ENCODE measurements around the gene PRICKLE1.

The PRICKLE1 gene

DNA sequence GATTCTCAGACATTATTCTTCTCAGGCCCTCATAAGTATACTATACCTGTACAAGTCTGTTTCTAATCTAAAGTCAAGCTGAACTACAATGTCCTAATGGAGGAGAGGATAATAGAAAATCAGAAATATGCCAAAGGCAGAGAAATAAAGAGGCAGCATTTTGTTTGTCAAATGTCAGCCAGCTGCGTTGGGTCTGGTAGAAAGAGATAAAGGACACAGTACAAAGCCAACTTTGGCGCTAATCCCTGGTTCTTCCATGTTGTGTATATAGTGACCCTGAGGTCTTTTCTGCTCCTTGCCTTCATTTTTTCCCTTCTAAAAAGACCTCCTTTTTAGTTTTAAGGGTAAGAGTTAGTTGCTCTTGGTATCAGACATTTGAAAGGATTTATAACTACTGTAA is 103.1 kb downstream of the PRICKLE1 start:
- no peak for DNase-seq

DNA sequence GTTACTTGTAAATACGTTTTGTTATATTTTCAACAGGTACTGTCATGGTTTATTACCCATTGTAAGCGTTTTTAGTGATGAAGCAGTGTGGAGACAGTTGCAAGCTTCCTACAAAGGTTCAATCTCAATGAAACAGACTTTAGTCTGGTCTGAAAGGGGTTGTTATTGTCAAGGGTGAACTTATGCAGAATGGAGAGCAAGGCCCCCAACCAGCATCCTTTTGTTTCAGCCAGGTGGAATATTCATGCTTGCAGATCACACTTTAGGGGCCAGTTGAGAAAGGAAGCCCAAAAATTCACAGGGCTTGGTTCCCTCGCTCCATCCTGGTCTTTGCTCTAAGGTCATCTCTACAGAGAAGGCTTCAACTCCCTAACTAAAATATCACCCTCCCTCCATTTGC is 103.7 kb downstream of the PRICKLE1 start:
- DNase-seq: no peak

DNA sequence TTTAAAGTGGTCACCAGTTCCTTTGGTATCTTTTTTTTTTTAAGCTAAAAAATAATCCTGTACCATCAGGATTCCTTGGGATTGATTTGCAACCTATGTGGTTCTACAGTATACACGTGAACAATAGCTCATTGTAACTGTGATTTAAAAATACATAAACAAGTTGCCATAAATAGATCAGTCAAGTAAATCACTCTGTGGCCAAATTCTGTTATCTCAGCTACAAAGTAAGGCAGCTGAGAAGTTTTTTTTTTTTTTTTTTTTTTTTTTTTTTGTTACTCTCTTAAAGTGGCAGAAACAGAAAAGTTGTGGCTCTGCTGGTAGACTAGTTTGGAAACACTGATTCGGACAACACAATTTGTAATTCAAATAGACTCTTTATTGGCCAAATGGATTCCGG is 104.5 kb downstream of the PRICKLE1 start:
- no peak for DNase-seq

DNA sequence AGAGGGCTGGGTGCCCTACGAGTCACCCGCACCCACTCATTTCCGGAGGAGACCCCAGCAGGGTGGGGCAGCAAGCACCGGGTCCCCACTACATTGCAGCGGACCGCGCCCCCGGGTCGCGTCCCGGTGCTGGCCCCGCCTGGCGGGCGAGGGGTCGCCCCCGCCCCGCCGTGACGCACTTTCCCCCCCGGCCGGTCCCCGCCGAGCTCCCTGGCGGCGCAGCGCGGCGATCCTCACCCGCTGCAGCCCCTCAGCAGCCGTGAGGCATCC is 106.1 kb downstream of the PRICKLE1 start:
- DNase-seq: no peak

DNA sequence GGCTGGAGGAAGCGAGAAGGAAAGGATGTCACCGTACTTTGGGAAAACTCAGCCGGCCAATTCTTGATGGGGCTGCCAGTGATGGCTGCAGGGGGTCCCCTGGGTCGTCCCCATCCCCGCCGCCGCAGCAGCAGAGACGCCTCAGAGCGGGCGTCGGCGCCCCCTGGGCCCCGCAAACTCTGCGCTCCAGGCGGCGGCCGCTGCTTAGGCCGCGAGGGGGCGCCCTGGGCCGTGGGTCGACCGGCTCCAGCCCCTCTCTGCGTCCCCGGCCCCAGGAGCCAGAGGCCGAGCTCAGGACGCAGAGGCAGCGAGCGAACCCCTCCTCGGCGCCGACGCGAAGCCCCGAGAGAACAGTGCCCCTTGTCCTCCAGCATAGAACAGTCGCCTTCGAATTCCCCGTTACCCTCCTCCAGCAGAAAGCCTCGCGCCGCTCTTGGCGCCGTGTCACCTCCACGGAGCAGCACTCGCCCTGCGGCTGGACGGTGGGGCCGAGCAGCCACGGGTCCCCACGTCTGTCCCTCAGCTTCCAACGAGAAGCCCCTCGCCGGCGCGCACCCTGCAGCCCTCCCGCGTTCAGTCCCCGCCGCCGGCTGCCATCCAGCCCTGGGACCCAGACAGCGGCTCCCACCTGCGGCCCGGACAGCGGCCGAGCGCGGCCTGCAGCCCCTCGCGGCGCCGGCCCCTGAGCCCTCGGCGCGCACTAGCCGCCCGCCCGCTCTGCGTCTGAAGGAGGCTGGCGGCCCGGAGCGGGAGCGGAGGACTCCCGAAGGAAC is 106.6 kb downstream of the PRICKLE1 start:
- peak; percentile 6 for DNase-seq

DNA sequence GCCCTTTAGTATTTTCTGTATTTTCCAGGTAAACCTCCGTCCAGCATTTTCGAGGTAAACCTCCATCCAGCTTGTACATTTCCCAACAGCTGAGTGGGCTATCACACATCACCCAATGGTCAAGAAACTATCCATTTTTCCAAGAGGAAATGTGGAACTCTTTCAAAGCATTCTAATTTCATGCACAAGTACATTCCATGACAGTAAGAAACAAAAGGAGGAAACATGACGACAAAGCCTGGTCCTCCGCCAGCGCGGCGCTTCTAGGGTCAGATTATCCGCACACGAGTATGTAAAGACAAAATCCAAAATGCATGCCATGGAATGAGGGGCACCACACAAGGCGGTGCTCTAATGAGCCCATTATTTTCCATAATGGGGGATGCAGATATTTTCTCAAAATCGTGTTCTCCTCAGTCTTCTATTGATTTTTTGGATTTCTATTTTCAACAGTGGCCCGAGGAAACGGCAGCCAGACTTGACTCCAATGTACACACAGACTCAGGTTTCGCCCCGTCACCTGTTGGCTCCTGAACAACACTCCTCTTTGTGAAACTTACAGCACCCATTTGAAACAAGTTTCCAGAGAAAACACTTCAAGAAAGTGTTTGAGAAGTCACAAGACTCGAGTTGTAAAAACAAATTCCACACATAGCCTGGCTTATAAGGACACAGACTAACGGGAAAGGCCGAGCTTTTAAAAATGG is 107.4 kb downstream of the PRICKLE1 start:
- no peak for DNase-seq

DNA sequence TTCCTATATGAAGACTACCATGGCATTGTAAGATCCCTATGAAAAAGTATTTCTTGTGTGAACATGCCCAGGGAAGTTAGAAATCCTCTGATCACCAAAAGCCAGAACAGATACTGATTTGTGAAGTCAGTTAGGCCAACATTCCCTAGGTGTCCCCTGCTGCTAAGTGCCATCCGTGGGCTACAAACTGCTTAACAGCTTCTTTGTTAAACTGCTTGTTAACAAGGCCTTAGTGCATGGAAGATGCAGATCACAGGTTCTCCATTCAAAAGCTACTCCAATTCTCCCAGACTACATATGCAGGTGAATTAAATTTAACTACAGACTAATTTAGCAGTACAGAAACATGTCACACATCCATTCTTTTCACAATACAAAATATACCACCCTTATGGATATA is 108.2 kb downstream of the PRICKLE1 start:
- DNase-seq: no peak

DNA sequence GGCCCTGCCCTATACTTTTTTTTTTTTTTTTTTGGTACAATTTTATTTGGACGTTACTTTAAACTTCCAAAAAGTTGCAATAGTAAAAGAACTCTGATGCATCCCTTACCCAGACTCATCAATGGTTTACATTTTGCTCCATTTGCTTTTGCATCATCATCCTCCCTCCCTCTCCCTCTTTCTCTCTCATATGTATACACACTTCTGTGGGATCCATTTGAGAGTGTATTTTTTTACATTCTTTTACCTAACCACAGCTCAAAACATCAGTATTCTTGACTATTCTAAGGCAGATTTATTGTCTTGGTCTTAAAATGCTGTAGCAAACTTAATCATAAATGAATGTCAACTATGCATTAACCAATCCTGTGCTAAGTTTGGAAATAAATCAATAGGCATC is 111.6 kb downstream of the PRICKLE1 start:
- no peak for DNase-seq

DNA sequence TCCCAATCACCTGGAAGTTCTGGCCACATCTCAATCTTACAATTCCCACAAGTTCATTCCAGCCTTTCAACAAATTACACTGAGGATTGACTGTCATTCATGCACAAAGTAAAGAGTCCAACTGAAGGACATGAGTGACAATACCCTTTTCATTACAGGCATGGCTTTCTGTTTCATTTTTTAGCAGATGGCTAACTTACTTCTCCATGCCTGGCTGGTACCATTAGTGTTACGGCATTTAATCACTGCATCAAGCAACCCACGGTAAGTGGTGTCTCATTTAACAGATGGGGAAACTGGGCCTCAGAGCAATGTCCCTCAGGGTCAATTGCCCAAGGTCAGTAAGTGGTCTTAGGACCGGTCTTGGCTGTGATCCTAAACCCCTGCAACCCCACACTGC is 114.4 kb downstream of the PRICKLE1 start:
- no peak for DNase-seq

DNA sequence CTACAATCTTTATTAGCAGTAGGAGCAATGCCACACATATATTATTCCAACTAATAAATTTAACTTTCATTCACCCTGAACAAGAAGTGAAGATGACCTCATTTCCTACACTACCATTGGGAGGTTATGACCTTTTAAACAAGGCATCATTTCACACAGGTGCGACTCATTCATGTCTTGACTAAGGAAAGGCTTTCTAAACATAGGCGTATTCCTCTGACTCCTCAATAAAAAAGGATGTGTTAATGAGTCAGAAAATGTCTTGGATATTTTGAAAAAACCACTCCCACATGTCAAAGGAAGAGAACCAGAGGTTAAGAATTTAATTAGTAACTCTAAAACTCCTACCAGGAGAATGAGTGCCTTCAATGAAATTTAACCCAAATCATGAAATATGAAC is 115.2 kb downstream of the PRICKLE1 start:
- DNase-seq: no peak

DNA sequence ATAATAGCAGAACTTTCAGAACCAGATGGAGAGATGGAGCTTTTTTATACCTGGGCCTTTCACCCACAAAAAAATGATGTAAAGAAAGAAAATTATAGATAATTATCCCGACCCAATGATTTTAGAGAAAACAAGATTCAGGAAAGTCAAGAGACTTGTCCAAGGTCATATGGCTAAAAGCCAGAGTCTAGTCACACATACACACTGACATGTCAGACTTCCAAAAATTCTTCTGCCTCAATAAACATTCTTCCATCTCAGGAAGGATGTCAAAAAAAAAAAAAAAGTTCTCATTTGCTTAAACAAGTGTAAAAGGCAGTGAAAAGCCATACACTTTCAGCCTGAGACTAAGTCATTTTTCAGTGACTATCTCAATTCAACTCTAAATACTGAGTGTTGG is 116.0 kb downstream of the PRICKLE1 start:
- no peak for DNase-seq

DNA sequence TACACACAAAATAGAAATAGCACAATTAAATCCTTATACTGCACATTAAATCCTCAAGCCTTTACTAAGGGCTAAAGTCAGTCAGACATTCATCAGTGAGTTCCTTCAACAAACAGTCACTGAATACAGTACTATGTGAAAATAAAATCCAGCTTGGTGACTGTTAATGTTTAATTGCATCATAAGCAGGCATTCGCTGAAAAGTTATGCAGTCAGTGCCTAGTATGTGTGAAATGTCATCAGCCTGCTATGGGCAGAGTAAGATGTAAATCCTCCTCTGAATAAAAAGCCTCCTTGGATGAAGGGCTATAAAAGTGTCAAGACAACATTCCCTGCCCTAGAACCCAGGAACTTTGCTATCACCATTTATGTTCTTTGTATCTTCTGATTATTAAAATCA is 116.4 kb downstream of the PRICKLE1 start:
- no peak for DNase-seq

DNA sequence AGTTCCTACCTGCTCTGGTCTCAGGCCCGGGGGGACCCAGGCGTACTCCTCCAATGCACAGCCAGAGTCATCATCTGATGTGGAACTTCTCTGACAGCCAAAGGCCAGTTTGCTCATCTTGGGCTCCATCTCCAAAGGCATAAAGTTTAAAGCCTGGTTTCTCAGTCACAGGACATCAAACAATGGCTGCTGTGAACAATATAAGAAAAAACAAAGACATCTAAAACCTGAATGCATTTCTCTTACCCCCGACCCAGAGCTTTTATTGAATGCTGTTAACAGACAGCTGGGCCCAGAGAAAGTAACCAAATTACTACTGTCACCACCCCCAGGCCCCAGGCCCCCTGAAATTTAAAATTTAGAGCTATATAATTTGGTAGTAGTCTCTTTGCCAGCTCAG is 117.2 kb downstream of the PRICKLE1 start:
- no peak for DNase-seq

DNA sequence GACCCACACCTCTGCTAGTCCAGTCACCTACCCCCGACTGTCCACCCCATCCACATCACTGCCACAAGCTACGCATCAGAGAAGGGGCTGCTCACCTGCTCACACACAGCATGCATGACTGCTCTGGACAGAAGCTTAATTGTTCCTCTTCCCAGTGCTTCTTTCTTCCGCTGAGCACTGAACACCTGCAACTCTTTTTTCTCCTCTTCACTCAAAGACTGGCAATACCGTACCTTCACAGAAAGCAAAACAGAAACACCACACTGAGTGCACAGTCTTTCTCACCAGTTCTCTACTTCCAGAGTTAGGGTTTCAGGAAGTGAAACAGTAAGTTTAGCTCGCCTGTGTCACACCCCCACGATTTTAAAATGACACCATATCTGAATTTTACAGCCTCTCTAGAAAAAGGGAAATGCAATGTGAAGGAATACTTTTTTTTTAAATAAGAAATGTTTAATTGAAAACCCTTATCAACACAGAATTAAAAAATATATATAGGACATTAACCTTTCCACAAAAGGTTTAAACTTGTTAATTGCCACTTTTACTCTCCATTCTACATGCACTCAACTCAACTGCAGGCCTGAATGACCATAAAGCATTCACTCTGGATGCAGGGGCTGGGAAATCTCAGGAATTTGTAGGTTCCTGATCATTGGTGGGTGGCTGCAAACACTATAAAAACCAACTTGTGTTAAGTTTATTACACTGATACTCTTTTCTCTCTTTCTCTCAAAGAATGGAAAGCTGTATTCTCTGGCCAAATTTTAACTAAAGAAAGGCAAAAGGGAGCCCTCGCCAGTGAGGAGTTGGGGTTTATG is 120.0 kb downstream of the PRICKLE1 start:
- no peak for DNase-seq

DNA sequence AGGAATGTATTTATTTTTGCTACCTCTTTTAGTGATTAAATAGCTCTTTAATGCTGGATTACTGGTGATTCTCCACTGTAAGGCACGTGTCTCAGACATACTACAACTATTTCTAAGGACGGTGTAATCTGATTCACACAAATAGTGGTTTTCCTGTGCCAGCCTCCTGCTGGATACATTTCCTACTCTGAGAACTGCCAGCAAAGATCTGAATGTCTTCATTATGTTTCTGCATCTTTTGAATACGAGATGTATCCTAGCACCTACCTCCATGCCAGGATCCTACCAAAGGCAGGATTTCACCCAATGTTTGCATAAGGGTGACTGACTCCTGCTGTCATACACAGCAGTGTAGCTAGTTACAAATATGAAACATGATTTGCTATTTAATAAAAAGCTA is 120.6 kb downstream of the PRICKLE1 start:
- no peak for DNase-seq

DNA sequence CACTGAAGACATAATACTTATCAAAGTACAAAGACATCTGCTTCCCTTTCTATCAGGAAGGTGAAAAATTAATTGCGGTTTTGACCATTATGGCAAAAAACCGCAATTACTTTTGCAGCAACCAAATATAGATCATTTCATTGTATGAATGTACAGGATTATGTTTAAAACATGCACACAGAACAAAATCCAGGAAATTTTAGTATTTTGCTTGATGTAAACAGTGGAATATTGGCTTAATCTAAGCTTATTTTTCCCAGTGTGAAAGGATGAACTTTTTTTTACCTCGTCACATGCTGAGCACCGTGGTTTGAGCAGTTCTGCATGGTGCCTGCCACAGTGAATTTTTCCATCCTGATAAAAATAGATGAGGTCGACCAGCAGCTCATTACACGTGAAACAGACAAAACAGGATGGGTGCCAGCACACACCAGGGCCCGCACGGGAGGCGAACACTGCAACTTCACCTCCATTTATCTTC is 121.2 kb downstream of the PRICKLE1 start:
- DNase-seq: no peak

DNA sequence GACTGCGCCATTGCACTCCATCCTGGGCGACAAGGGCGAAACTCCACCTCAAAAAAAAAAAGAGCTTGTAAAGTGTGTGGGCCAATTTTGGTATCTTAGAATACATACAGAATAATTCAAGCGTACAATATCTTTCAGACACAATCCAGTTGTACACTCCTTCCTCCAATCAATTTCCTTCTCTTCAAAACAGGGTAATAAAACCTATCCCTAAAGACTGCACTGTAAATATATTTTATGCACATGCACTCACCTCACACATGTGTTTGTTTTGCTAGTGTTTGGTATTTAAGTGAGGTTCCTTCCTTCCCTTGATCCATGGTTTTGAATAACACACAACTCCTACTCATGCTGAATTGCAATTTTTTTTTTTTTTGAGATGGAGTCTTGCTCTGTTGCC is 125.9 kb downstream of the PRICKLE1 start:
- DNase-seq: no peak

DNA sequence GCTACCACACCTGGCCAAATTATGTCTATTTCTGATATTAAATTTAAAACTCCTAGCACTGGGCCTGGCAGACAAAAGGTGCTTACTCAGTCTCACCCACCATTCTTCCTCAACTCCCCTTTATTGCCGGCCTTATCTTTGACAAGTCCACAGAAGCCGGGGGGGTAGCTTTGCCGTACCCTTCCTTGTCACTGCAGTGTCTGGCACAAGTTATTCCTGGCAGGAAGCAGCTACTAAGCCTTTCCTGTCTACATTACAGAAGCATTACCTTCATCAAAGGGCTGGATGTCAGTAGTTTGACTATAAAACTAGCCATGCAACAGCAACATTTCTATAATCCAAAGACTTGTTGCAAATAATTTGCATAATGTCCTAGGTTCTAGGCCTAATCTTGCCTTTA is 127.1 kb downstream of the PRICKLE1 start:
- no peak for DNase-seq

DNA sequence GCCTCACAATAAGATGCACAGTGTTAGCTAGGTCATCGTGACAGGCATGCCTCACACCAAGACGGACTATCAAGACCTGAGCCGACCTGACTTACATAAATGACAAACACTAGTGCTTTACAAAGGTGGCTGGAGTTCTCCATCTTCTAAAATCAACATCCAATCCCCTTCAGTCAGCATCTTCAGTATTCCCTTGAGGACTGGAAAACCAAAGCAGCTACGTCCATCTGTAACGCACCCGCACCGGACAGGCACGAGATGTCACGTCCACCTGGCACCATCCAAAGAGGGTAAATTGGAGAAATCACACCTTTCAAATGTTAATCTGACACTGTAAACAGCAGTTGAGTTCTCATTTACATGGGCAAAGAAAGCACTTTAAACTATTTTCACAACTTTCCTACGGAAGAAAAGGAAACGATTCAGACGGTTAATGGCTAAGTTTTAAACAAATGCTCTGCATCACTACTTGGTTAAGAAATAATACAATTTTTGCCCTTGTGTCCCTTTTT is 130.2 kb downstream of the PRICKLE1 start:
- DNase-seq: no peak

DNA sequence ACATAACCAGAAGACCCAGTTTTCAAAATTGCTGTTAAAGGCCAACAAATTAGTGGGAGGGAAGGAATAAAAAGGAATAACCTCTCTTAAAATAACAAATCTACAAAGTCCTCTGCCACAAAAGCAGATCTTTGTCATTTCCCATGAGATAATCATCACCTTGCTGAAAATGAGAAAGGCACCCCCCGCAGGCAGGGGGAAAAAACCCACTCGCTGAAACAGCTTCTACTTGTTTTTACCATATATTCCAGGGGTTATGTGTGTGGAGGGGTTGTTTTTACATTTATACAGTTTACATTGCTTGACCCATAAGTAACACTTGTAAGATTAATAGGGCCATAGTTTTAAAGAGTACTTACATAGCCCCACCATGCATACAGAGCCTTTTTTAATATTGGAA is 131.0 kb downstream of the PRICKLE1 start:
- DNase-seq: no peak

DNA sequence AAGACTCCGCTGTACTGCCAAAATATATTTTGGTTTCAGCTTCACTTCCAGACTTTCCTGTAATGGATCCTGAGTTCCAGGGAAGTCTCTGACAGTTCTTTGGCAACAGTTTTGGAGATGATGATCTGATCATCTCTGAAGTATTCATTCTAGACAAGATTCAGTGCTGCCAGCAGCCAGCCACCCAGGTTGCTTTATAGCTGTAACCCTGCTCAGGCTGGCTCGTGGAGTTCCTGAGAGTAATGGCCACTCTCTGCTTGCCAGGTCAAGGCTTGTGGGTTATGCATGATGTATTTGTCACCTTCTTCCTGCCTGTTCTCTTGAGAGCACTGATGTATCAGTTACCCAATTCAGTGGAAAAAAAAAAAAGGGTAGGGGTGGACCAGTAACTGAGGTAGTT is 139.3 kb downstream of the PRICKLE1 start:
- no peak for DNase-seq

DNA sequence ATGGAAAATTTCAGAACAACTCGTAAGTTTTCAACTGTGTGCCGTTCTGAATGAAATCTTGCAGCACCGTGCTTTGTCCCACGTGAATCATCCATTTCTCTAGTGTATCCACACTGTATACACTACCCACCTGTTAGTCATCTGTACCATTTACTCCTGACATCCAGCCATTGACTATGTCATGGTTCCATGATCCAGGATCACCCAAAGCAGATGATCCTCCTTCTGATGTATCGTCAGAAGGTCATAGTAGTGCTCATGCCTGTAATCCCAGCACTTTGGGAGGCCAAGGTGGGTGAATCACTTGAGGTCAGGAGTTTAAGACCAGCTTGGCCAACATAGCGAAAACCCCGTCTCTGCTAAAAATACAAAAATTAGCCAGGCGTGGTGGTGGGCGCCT is 140.7 kb downstream of the PRICKLE1 start:
- no peak for DNase-seq

DNA sequence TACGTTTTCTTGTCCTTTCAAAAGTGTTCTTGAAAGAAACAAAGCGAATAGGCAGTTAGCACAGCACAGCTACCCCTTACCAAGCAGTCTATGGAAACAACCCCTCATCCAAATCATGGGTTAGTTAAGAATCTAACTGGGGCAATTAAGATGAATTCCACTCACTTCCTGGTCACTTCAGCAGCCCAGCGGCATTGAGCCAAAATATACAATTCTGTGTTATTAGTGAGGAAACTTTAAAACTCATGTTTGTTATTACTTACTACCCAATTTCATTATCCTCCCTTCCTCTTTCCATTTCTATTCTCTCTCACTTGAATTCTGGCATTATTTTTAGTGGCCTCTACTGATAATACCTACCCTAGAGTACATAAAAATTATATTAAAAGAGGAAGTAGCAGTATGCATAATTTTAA is 142.2 kb downstream of the PRICKLE1 start:
- DNase-seq: no peak

DNA sequence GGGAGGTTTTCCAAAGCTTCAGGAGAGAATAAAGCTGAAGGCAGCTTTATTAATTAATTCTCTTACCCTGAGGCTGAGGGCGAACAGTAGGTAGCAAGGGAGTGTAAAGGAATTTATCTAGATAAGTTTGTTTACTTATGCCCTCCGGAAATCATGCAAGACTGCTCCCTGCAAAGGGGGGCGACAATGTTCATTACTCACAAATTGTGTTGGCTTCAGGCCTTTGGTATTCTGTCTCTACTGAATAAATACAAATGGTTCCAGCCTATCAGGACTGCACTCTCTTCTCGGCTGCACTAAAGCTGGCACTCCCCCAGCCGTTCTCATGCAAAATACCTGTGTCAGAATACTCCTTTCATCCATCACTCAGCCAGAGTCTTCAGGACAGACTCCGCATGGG is 142.8 kb downstream of the PRICKLE1 start:
- DNase-seq: no peak

Data from CD4-positive, alpha-beta T cell treated with Interleukin-4 for 4 hours (primary cell).